Hepatocyte (in vitro differentiated cells): ENCODE data around the gene CBY2.

Experiments used
- EZH2 ChIP-seq: fragments of 200-600 bp; sonication (generic); IDR thresholded peaks from 2 replicates; pipeline ENCODE4 v1.6.1; 2016; ENCODE audit warnings: antibody characterized with exemption, mild to moderate bottlenecking, borderline replicate concordance
- EZH2phosphoT487 ChIP-seq: fragments of 200-600 bp; sonication (generic); IDR thresholded peaks from one replicate; pipeline ENCODE4 v1.6.1; 2018; ENCODE audit warnings: antibody characterized with exemption, mild to moderate bottlenecking, low read depth, moderate library complexity; ENCODE audit not compliant: unreplicated experiment, severe bottlenecking

- TF ChIP-seq EZH2phosphoT487 (no peak), EZH2 (no peak)
Measured at GRCh38 chr13:45752510-45752909, 50.4 kb downstream of the CBY2 start.
